Upper lobe of right lung (tissue), 1 donor: ENCODE measurements around the gene DNAJB5. TPM values are rescaled to one million over a fixed set of nuclear protein-coding genes. Genes with fewer than 3 reads are reported as not detected.
A peak's percentile ranks its signal among the peaks of the same experiment; 100 is the strongest.

Experiments
- ATAC-seq: fragments of 200-7000 bp; cut with Tn5 transposase; one replicate; pipeline ENCODE4 v1.9.1; 2020; ENCODE audit warnings: mild to moderate bottlenecking, moderate library complexity
- DNase-seq: peaks from one replicate; pipeline ENCODE4 v3.0.0-alpha.2; 2020
- H3K27ac ChIP-seq: fragments of 200-600 bp; one replicate; pipeline ENCODE4 v1.8.0; 2022
- H3K27me3 ChIP-seq: fragments of 200-600 bp; one replicate; pipeline ENCODE4 v1.8.0; 2022; ENCODE audit warnings: mild to moderate bottlenecking
- H3K36me3 ChIP-seq: fragments of 200-600 bp; one replicate; pipeline ENCODE4 v1.8.0; 2022
- H3K4me1 ChIP-seq: fragments of 200-600 bp; one replicate; pipeline ENCODE4 v1.8.0; 2022
- H3K4me3 ChIP-seq: fragments of 200-600 bp; one replicate; pipeline ENCODE4 v1.8.0; 2022; ENCODE audit warnings: mild to moderate bottlenecking
- H3K9me3 ChIP-seq: fragments of 200-600 bp; one replicate; pipeline ENCODE4 v1.8.0; 2022
- CTCF ChIP-seq: fragments of 200-600 bp; IDR thresholded peaks from one replicate; pipeline ENCODE4 v1.8.0; 2022; ENCODE audit warnings: antibody characterized with exemption
- intact Hi-C: fragments of 100-400 bp; cut with DNase I; formaldehyde crosslinking; loops from one replicate; pipeline ENCODE4 v1.11.0; 2022
- total RNA-seq: library from RNA; stranded (reverse); fragmentation: NEBNext Ultra II Directional; extraction: Animal tissue kit (Norgen Biotek cat#: 25700); gene quantifications from one replicate; pipeline ENCODE4 v1.2.1, GENCODE V29; 2021
- donor health status: DM: no; HTN: yes; CAD: no; lungs with severe emphysema.

Gene DNAJB5
- total RNA-seq, 1 donor from 2014 or later, result 8.3 TPM

DNA sequence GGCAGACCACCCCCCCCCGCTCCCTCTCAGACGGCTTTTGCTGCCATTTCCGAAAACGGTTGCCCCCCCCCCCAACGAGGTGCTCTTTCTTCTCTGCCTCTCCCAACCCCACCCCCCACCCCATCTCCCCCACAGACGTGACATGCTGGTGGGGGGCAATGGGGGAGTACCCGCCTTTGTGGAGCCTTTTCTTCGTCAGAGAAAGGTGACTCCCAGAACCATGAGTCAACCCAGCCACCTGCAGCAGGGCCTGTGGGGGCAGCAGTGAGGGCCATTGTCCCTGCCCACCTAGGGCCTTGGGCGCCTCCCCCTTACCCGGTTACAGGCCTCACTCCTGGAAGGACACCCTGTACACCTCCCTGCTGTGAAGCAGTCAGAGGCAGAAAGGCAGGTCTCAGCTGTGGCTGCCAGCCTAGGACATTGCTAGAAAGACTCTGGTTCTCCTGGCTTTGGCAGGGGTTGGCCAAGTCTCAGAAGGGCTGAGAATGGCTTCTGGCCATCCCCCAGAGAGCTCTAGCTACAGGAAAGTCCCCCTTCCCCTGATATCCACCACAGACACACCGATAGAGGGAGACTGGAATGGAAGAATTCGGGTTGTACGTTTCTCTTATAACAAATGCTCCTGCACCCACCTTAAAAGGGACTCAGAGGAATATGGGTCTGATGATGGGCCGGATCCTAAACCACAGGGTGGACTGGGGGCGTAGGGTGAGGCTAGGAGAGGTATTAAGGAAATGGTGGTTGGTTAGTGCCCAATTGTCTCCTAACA is 2.2 kb downstream of the DNAJB5 start:
- DNase-seq, result peak; percentile 57
- H3K27me3 ChIP-seq, result no peaks in the 10 kb centered on the region
- peaks cover 30% of the 10 kb centered on the region for H3K4me1 ChIP-seq
- no peak for TF ChIP-seq CTCF
- ATAC-seq, result no peak
- no peaks in the 10 kb centered on the region for H3K9me3 ChIP-seq
- H3K27ac ChIP-seq, result peak overlapping the region; percentile 73
- H3K4me3 ChIP-seq, result no peak overlapping the region
- intact Hi-C loops, result no loop called here
- H3K36me3 ChIP-seq, result peaks cover 2% of the 10 kb centered on the region

- Histone ChIP-seq H3K4me1 (peaks cover 30% of the 10 kb centered on the region), H3K36me3 (peaks cover 7% of the 10 kb centered on the region), H3K27me3 (no peaks in the 10 kb centered on the region), H3K27ac (peak overlapping the region; percentile 73), H3K9me3 (no peaks in the 10 kb centered on the region), H3K4me3 (no peak overlapping the region)
- ATAC-seq (no peak), DNase-seq (no peak)
- intact Hi-C loops, result no loop called here
- no peak for TF ChIP-seq CTCF
These were observed 2.9 kb downstream of the DNAJB5 start for GRCh38 chr9:34992376-34992951.

DNA sequence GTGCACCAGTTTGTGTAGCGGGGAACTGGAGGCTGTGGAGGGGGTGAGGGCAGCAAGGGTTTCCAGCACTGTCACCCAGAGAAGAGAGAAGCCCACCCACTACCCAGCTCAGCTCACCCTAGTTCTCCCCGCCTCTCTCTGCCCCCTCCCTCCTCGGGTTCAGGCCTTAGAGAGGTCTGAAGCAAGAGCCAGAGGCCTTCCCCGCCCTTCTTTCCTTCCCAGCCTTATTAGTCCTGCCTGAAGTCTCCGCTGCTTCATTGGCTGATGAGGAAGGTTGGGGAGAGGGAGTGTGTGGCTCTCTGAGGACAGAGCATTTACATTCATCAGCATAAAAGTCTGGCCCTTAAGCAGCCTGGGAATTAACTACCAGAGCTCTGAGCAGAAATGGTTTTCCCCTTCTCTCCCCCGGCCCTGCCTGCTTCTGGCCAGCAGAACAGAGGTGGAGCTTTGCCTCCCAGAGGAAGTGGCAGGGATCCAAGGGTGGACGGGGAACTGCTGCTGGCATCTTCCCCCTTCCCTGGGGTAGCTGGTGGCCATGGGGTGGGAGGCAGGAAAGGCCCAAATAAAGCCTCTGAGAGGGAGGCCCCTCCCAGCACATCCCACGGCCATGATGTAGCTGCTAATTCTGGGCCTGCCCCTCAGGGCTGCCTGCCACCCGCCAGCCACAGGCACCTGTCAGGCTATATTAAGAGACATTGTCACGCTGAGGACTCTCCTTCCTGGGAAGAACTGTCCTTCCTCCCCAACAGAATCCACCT is 4.1 kb downstream of the DNAJB5 start:
- peaks cover 7% of the 10 kb centered on the region for H3K36me3 ChIP-seq
- H3K9me3 ChIP-seq, result no peaks in the 10 kb centered on the region
- H3K27ac ChIP-seq, result peak overlapping the region; percentile 73
- no peak for TF ChIP-seq CTCF
- H3K4me1 ChIP-seq, result peaks cover 30% of the 10 kb centered on the region
- H3K27me3 ChIP-seq, result no peaks in the 10 kb centered on the region
- H3K4me3 ChIP-seq, result no peak overlapping the region
- intact Hi-C loops, result no loop called here
- peak; percentile 53 for DNase-seq
- no peak for ATAC-seq

DNA sequence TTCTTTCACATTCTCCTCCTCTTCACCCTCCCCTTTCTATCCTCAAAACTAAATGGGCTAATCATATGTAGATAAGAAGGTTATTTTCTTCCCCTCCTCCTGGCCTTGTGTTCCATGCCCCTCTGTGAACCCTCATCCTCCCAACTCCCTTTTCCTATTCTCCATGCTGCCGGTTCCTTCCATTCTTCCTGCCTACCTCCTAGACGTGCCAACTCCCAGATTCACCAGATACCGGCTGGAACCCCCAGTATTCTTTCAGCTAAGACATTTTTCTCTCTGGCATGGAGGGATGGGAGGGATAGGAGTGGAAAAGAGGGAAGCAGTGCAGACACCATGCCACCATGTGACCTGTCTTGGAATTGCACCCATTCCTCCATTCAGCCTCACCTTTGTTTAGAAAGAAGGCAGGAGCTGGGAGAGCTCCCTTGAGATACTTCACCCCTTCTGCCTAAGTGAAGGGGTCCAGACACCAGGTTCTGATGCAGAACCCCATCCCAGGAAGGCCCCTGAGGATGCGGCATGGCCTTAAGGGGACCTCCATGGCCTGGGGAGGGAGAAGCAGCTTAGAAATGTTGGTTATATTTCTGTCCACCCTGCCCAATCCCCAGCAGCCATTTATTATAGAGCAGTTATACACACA is 4.8 kb downstream of the DNAJB5 start:
- ATAC-seq (peak; percentile 10), DNase-seq (no peak)
- Histone ChIP-seq H3K36me3 (peaks cover 7% of the 10 kb centered on the region), H3K4me3 (no peak overlapping the region), H3K9me3 (no peaks in the 10 kb centered on the region), H3K4me1 (peaks cover 30% of the 10 kb centered on the region), H3K27me3 (no peaks in the 10 kb centered on the region), H3K27ac (peak overlapping the region; percentile 73)
- intact Hi-C loops, result no loop called here
- peak; percentile 56 for TF ChIP-seq CTCF

DNA sequence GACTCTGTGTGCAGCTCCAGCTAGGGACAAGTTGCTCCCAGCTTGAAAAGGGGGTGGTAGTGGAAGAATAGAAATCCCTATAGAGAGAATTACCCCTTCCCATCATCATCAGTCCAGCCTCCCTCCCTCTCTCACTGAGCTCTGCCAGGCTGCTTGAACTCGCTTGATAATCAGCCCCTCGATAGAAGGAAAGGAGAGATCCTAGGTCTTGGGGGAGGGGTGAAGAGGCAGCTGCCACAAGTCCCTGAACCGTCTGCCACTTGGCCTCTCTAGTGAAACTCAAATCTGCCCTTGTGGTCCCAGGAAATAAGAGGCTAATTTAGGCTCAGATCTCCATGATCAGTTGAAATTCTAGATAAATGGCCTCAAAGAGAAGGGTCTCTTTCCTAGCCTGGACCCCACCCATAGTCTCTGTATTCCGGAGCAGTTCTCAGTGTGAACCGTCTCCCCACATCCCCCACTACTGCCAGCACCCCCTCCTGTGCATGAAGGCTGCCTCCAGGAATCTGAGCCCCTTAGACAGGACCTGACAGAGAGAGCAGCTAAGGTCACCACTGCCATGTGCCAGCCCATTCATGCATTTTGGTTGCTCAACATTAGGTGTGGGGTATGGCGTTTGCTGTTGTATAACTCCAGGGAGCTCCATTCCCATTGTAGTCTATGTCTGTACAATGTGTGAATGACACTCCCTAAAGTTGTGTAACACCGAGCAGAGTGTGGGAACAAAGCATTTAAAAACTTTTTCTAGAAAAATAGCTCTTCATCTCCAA is 5.5 kb downstream of the DNAJB5 start:
- Histone ChIP-seq H3K4me3 (no peak overlapping the region), H3K36me3 (peaks cover 7% of the 10 kb centered on the region), H3K27ac (peak overlapping the region; percentile 42), H3K4me1 (peaks cover 30% of the 10 kb centered on the region), H3K27me3 (no peaks in the 10 kb centered on the region), H3K9me3 (no peaks in the 10 kb centered on the region)
- ATAC-seq (peak; percentile 30), DNase-seq (no peak)
- intact Hi-C loops, result no loop called here
- no peak for TF ChIP-seq CTCF
